HuH-7 (cell line): ENCODE results near the gene CDH23.
A peak's percentile ranks its signal among the peaks of the same experiment; 100 is the strongest.
"Not testable (repeated sequence)": the region's sequence is repeated elsewhere in the genome, so short reads cannot be mapped to it uniquely, and the experiment has no call there.

Source experiments
- DNase-seq: peaks from one replicate; pipeline ENCODE4 v3.0.0; 2011; ENCODE audit warnings: low spot score

Gene CDH23

GRCh38 chr10:71396711-71397295, at the start of gene CDH23:
Gene CDH23 (plus strand): TSS chr10:71396920. CDS start chr10:71439832, 42,912 bp downstream.
- peak; percentile 32 for DNase-seq

- DNase-seq = no peak
Observed at GRCh38 chr10:71347587-71348395, 48.9 kb upstream of the CDH23 start.

- no peak for DNase-seq
Observed at GRCh38 chr10:71348850-71349249, 47.9 kb upstream of the CDH23 start.

GRCh38 chr10:71349406-71349805, 47.3 kb upstream of the CDH23 start:
- DNase-seq = no peak

GRCh38 chr10:71351087-71351486, 45.6 kb upstream of the CDH23 start:
- no peak for DNase-seq

GRCh38 chr10:71351628-71352319, 44.9 kb upstream of the CDH23 start:
- DNase-seq = no peak

- no peak for DNase-seq
Observed at GRCh38 chr10:71353639-71354038, 43.1 kb upstream of the CDH23 start.

GRCh38 chr10:71354776-71355175, 41.9 kb upstream of the CDH23 start:
- no peak for DNase-seq

GRCh38 chr10:71355886-71356285, 40.8 kb upstream of the CDH23 start:
- DNase-seq = no peak

GRCh38 chr10:71357792-71358265, 38.9 kb upstream of the CDH23 start:
- no peak for DNase-seq

GRCh38 chr10:71358277-71358676, 38.4 kb upstream of the CDH23 start:
- no peak for DNase-seq

GRCh38 chr10:71358906-71359305, 37.8 kb upstream of the CDH23 start:
- DNase-seq = not testable (repeated sequence)

- no peak for DNase-seq
Observed at GRCh38 chr10:71359364-71360046, 37.2 kb upstream of the CDH23 start.

GRCh38 chr10:71360735-71361134, 36.0 kb upstream of the CDH23 start:
- no peak for DNase-seq

GRCh38 chr10:71361581-71361980, 35.1 kb upstream of the CDH23 start:
- DNase-seq = no peak

- no peak for DNase-seq
Observed at GRCh38 chr10:71362141-71362540, 34.6 kb upstream of the CDH23 start.

GRCh38 chr10:71363936-71364335, 32.8 kb upstream of the CDH23 start:
- no peak for DNase-seq

- DNase-seq = no peak
Observed at GRCh38 chr10:71365366-71365765, 31.4 kb upstream of the CDH23 start.

GRCh38 chr10:71366690-71367089, 30.0 kb upstream of the CDH23 start:
- DNase-seq = no peak

GRCh38 chr10:71367271-71367670, 29.4 kb upstream of the CDH23 start:
- DNase-seq = no peak

- DNase-seq = no peak
Observed at GRCh38 chr10:71368176-71368575, 28.5 kb upstream of the CDH23 start.

GRCh38 chr10:71368643-71369042, 28.1 kb upstream of the CDH23 start:
- DNase-seq = peak; percentile 37
